ENCODE data around the gene RGS17. TPM values are rescaled to one million over a fixed set of nuclear protein-coding genes. Genes with fewer than 3 reads are reported as not detected.
"Not testable (repeated sequence)": the region's sequence is repeated elsewhere in the genome, so short reads cannot be mapped to it uniquely, and the experiment has no call there.

Gene RGS17
- total RNA-seq, 1 experiment from 2014 or later = 14.4 TPM

GRCh38 chr6:153130515-153131036 lies 506 bp downstream of the RGS17 start:
- in situ Hi-C loops (cut with HindIII; ENCODE audit: low pct_unique_long_range_greater_than_20kb, low sequenced_read_pairs) = no loop called here
- no peak for DNase-seq (ENCODE audit: low read depth)

DNA sequence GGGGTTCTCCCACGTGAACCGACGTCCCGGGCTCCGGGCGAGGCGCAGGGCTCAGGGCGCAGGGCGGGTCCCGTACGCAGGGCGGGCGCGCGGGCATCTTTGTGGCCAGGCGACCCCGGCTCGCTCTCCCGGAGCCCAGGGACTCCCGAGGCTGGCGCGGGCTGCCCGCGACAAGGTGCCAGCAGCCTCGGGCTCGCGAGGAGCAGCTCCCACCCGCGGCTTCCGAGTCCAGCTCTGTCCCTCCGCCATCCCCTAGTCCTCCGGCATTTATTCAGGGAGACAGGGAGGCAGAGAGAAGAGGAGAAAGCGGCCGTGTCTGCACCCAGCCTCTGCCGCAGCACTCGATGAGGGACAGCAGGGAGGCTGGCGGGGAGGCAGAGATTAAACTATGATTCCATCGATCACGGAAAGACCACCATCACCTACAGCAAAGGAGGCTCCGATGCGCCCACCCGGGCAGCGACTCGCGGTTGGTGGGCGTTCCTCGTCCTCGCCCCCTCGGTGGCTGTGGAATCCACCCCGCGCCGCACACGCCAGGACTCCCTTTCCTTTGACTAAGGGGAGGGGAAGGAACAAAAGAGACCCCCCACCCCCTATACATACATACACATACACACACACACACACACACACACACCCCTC lies 1.1 kb downstream of the RGS17 start:
- in situ Hi-C loops (cut with HindIII; ENCODE audit: low pct_unique_long_range_greater_than_20kb, low sequenced_read_pairs) = no loop called here
- DNase-seq (ENCODE audit: low read depth) = peak; percentile 35

DNA sequence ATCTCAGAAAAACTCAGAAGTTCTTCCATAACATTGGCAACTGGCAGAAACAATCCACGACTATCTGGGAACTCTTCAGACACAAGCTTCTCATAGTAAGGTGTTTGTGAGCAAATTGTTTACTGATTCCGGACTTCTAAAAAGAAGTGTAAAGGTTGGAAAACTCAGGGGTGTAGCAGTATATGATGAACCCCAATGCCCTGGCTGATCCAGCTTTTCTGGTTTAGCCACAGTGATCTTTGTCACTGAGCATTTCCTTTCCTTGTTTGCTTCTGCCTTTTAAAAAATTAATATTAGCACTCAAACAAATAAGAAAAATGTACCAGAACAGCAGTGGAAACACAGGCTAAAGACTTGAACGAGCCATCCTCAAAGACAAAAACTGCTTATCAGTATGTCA lies 4.9 kb downstream of the RGS17 start:
- in situ Hi-C loops (cut with HindIII; ENCODE audit: low pct_unique_long_range_greater_than_20kb, low sequenced_read_pairs) = no loop called here
- DNase-seq (ENCODE audit: low read depth) = no peak

- no peak for DNase-seq (ENCODE audit: low read depth)
- in situ Hi-C loops (cut with HindIII; ENCODE audit: low pct_unique_long_range_greater_than_20kb, low sequenced_read_pairs) = no loop called here
These were observed 6.0 kb downstream of the RGS17 start for GRCh38 chr6:153125032-153125431.

GRCh38 chr6:153123801-153124200 lies 7.3 kb downstream of the RGS17 start:
- in situ Hi-C loops (cut with HindIII; ENCODE audit: low pct_unique_long_range_greater_than_20kb, low sequenced_read_pairs) = no loop called here
- DNase-seq (ENCODE audit: low read depth) = no peak

DNA sequence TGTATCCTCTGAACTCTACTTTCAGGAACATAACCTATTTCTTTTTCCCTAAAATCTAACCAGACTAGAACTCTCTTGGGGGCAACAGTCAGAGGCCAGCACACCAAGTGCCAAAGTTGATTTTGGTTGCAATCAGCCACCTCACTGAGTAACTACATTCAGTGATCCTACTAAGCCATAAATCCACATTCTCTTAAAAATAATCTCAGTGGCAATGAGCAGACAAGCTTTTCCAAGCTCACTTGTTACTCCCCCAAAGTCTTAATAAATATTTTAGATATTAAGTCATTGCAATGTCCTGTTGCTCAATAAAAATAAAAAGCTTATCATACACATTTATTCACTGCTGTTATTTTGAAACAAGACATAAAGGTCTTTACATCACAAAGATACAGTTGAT lies 9.8 kb downstream of the RGS17 start:
- in situ Hi-C loops (cut with HindIII; ENCODE audit: low pct_unique_long_range_greater_than_20kb, low sequenced_read_pairs) = no loop called here
- no peak for DNase-seq (ENCODE audit: low read depth)

GRCh38 chr6:153117986-153118879 lies 12.8 kb downstream of the RGS17 start:
- peak; percentile 73 for DNase-seq (ENCODE audit: low read depth)
- in situ Hi-C loops (cut with HindIII; ENCODE audit: low pct_unique_long_range_greater_than_20kb, low sequenced_read_pairs) = no loop called here

- in situ Hi-C loops (cut with HindIII; ENCODE audit: low pct_unique_long_range_greater_than_20kb, low sequenced_read_pairs); DNase-seq (ENCODE audit: low read depth): not testable (repeated sequence)
These were observed 20.0 kb downstream of the RGS17 start for GRCh38 chr6:153111082-153111481.

- DNase-seq (ENCODE audit: low read depth); in situ Hi-C loops (cut with HindIII; ENCODE audit: low pct_unique_long_range_greater_than_20kb, low sequenced_read_pairs): not testable (repeated sequence)
These were observed 20.5 kb downstream of the RGS17 start for GRCh38 chr6:153110612-153111011.

DNA sequence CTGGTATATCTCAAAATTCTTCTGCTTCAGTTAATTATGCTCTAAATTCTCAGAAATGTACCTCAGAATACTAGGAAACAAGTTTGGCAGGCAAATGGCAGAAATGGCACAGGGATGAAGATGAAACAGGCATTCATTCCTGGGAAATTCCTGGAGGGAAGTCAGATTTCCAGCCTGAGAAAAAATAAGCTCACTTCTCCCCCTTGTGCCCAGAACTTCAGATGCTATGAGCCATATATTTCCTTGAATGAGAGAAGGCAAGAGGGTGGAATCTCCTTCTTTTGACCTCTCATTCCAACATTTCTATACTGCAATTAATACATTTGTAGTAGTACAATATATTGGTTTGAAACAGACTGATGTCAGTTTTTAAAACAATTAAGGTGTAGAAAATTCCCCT lies 22.8 kb downstream of the RGS17 start:
- in situ Hi-C loops (cut with HindIII; ENCODE audit: low pct_unique_long_range_greater_than_20kb, low sequenced_read_pairs) = no loop called here
- DNase-seq (ENCODE audit: low read depth) = peak; percentile 18

DNA sequence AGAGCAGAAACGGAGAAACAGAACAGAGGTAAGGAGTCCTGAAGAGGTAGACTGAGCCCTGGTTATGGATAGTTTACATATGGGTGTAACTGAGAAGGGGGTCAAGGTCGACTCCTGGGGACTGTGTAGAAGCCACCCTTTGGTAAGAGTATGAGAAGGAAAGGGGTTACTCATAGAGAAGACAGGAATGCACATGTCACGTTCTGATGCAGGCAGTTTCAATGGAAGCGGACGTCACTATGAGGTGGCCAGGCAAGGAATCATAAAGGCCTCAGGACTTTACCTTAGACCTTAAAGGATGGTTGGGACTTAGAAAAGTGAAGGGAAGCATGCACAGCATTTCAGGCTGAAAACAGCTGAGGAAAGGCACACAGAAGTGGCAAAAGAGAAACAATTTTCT lies 25.1 kb downstream of the RGS17 start:
- no peak for DNase-seq (ENCODE audit: low read depth)
- in situ Hi-C loops (cut with HindIII; ENCODE audit: low pct_unique_long_range_greater_than_20kb, low sequenced_read_pairs) = no loop called here

DNA sequence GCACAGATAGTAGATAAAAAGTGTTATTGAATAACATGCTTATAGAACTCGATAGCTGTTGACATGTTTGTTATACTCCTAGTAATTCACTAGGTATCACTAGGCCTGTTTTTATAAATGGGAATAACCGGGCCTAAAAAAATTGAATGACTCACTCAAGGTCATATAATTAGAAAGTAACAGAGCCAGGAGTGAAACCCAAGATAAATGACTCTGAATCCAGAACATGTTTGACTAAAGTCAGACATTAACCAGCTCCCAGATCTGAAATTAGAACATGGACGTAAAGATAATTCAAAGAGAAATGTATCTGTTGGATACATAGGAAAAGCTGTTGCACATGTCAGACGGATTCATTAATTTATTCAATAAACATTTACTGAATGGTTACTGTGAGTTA lies 26.9 kb downstream of the RGS17 start:
- DNase-seq (ENCODE audit: low read depth) = no peak
- in situ Hi-C loops (cut with HindIII; ENCODE audit: low pct_unique_long_range_greater_than_20kb, low sequenced_read_pairs) = no loop called here

DNA sequence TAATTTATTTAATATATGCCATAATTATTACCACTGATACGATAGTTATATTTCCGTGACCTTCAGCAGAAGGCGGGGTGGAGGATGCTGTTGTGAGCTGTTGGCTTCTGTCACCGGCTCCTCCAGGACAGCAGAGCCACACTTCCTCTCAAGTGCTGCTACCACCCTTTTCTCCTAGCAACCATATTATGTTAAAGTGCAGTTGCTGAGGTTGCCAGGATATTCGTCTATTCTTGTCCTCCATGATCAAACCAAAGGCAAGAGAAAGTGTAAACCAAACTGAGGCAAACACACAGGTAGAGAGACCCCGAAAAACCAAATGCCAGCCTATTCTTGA lies 27.8 kb downstream of the RGS17 start:
- DNase-seq (ENCODE audit: low read depth) = no peak
- in situ Hi-C loops (cut with HindIII; ENCODE audit: low pct_unique_long_range_greater_than_20kb, low sequenced_read_pairs) = no loop called here

DNA sequence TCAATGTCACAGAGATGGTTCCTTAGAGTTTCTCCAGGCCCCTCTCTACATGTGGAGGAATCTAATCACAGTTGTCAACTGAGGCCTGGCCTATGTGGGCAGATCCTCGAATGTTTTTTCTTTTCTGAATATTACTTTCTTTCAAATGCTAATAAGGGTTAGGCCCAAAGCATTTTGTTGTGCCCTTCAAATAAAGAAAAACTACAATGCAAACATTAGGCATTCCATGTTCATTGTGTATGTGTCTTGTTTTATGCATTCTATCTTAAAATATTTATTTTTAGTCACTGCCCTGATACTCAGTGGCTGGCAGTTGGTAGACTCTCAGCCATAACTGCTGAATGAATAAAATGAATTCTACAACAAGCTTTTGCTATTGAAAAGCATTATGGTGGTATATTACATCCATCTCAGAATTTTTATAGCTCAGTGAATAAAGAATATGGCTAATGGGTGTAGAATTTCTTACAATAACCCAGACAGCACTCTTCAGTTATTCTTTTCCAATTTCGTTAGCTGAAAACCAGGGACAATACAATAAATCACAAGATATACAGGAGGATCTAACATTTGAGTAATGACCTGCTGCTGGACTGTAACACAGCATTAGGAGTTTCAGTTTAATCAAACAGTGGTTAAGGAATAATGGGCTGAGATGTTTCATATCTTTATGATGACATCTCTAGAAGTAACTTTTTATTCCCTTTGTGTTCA lies 28.3 kb downstream of the RGS17 start:
- in situ Hi-C loops (cut with HindIII; ENCODE audit: low pct_unique_long_range_greater_than_20kb, low sequenced_read_pairs) = no loop called here

DNA sequence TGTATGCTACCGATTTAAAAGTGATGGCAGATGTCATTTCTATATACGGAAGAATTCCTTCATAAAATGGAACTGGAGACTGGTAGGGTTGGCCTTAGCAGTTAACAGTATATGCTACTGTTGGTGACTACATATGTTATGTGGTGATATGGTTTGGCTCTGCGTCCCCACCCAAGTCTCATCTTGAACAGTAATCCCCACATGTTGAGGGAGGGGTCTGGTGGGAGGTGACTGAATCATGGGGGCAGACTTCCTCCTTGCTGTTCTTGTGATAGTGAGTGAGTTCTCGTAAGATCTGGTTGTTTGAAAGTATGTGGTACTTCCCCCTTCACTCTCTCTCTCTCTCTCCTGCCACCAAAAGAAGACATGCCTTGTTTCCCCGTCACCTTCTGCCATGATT lies 29.6 kb downstream of the RGS17 start:
- no peak for DNase-seq (ENCODE audit: low read depth)
- in situ Hi-C loops (cut with HindIII; ENCODE audit: low pct_unique_long_range_greater_than_20kb, low sequenced_read_pairs) = no loop called here

More for the DNA sequence above, 28.3 kb downstream of the RGS17 start:
- DNase-seq (ENCODE audit: low read depth) = no peak

DNA sequence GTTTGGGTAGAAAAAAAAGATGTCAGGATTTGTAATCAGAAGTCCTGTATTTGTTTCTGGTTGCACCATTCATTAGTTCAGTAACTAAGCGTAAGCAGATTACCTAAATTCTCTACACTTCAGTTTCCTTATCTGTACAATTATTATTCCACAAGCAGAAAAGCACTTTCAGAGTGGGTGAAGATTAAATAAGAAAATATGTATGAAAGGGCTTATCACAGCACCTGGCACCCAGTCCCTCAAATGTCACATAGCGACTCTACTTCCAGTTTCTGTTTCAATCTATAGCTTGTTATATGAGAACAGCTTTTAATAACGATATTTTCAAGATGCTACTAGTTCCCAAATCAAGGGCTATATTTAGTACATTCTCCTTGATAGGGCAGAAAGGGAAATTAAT lies 31.4 kb downstream of the RGS17 start:
- in situ Hi-C loops (cut with HindIII; ENCODE audit: low pct_unique_long_range_greater_than_20kb, low sequenced_read_pairs) = no loop called here
- no peak for DNase-seq (ENCODE audit: low read depth)

- in situ Hi-C loops (cut with HindIII; ENCODE audit: low pct_unique_long_range_greater_than_20kb, low sequenced_read_pairs) = no loop called here
- no peak for DNase-seq (ENCODE audit: low read depth)
These were observed 34.3 kb downstream of the RGS17 start for GRCh38 chr6:153096792-153097191.

DNA sequence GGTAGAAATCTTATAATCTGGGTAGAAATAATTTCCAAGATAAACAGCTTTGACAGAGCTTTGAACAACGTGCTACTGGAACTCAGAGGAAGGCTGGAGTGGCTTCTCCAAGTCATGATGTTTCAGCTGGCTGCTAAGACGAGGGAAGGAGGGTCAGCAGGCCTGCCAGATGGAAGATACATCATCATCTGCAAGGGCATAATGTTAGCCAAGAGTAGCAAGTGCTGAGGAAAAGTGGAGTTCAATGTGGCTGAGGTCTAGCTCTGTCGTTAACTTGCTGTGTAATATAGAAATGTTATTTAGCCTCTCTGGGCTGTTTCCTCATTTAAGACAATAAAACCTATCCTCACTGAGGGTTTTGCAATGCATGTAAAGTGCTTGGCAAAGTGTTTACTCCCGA lies 35.1 kb downstream of the RGS17 start:
- in situ Hi-C loops (cut with HindIII; ENCODE audit: low pct_unique_long_range_greater_than_20kb, low sequenced_read_pairs) = no loop called here
- DNase-seq (ENCODE audit: low read depth) = no peak
